NB4 (cell line): Measurements from ENCODE around the gene VAMP7.
"Not testable (repeated sequence)": the region's sequence is repeated elsewhere in the genome, so short reads cannot be mapped to it uniquely, and the experiment has no call there.

Experiments used
- MYC ChIP-seq: IDR thresholded peaks from 2 replicates; pipeline ENCODE4 v1.6.1; 2011; ENCODE audit warnings: low read depth, low read length
- POLR2A ChIP-seq: IDR thresholded peaks from 2 replicates; pipeline ENCODE4 v1.6.1; 2011; ENCODE audit warnings: mild to moderate bottlenecking; ENCODE audit not compliant: insufficient read length; ENCODE audit errors: extremely low read depth
- TF ChIP-seq, protein P1 (sequence below): IDR thresholded peaks from one replicate; pipeline ENCODE4 v1.5.1; 2012; ENCODE audit warnings: low read depth, low read length
- TF ChIP-seq, protein P2 (sequence below): IDR thresholded peaks from 2 replicates; pipeline ENCODE4 v1.6.1; 2011; ENCODE audit warnings: low read depth, low read length

DNA sequence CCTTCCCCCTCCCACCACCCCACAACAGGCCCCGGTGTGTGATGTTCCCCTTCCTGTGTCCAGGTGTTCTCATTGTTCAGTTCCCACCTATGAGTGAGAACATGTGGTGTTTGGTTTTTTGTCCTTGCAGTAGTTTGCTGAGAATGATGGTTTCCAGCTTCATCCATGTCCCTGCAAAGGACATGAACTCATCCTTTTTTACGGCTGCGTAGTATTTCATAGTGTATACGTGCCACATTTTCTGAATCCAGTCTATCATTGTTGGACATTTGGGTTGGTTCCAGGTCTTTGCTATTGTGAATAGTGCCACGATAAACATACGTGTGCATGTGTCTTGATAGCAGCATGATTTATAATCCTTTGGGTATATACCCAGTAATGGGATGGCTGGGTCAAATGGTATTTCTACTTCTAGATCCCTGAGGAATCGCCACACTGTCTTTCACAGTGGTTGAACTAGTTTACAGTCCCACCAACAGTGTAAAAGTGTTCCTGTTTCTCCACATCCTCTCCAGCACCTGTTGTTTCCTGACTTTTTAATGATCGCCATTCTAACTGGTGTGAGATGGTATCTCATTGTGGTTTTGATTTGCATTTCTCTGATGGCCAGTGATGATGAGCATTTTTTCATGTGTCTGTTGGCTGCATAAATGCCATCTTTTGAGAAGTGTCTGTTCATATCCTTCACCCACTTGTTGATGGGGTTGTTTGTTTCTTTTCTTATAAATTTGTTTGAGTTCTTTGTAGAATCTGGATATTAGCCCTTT lies 49.9 kb downstream of the VAMP7 start:
- TF ChIP-seq, protein P1, sequence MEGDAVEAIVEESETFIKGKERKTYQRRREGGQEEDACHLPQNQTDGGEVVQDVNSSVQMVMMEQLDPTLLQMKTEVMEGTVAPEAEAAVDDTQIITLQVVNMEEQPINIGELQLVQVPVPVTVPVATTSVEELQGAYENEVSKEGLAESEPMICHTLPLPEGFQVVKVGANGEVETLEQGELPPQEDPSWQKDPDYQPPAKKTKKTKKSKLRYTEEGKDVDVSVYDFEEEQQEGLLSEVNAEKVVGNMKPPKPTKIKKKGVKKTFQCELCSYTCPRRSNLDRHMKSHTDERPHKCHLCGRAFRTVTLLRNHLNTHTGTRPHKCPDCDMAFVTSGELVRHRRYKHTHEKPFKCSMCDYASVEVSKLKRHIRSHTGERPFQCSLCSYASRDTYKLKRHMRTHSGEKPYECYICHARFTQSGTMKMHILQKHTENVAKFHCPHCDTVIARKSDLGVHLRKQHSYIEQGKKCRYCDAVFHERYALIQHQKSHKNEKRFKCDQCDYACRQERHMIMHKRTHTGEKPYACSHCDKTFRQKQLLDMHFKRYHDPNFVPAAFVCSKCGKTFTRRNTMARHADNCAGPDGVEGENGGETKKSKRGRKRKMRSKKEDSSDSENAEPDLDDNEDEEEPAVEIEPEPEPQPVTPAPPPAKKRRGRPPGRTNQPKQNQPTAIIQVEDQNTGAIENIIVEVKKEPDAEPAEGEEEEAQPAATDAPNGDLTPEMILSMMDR: not testable (repeated sequence)
- TF ChIP-seq POLR2A, MYC: not testable (repeated sequence)
- TF ChIP-seq, protein P2, sequence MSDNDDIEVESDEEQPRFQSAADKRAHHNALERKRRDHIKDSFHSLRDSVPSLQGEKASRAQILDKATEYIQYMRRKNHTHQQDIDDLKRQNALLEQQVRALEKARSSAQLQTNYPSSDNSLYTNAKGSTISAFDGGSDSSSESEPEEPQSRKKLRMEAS: not testable (repeated sequence)
